ENCODE results near the gene APOBEC2. TPM values are rescaled to one million over a fixed set of nuclear protein-coding genes. Genes with fewer than 3 reads are reported as not detected.

The APOBEC2 gene
- total RNA-seq, 1 donor from 2014 or later: not detected

GRCh38 chr6:41023114-41023513, 29.9 kb upstream of the APOBEC2 start:
- Histone ChIP-seq H3K36me3 (ENCODE audit: control insufficient read depth, insufficient read depth, low read length) (no peaks in the 10 kb centered on the region), H3K4me3 (ENCODE audit: low read depth, low read length) (no peak overlapping the region), H3K27me3 (ENCODE audit: control insufficient read depth, insufficient read depth, low read length) (no peaks in the 10 kb centered on the region)
- TF ChIP-seq, protein P1, sequence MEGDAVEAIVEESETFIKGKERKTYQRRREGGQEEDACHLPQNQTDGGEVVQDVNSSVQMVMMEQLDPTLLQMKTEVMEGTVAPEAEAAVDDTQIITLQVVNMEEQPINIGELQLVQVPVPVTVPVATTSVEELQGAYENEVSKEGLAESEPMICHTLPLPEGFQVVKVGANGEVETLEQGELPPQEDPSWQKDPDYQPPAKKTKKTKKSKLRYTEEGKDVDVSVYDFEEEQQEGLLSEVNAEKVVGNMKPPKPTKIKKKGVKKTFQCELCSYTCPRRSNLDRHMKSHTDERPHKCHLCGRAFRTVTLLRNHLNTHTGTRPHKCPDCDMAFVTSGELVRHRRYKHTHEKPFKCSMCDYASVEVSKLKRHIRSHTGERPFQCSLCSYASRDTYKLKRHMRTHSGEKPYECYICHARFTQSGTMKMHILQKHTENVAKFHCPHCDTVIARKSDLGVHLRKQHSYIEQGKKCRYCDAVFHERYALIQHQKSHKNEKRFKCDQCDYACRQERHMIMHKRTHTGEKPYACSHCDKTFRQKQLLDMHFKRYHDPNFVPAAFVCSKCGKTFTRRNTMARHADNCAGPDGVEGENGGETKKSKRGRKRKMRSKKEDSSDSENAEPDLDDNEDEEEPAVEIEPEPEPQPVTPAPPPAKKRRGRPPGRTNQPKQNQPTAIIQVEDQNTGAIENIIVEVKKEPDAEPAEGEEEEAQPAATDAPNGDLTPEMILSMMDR (IDR thresholded peaks at IDR 0.05; ENCODE audit: insufficient read depth, low read length, severe bottlenecking): no peak
- no peak for DNase-seq (ENCODE audit: low read depth)
- no peak for FAIRE-seq

- no peak for DNase-seq (ENCODE audit: low read depth)
- TF ChIP-seq, protein P1 (IDR thresholded peaks at IDR 0.05; ENCODE audit: insufficient read depth, low read length, severe bottlenecking): no peak
- no peak for FAIRE-seq
These were observed 27.0 kb upstream of the APOBEC2 start for GRCh38 chr6:41025966-41026530.

GRCh38 chr6:41027241-41027640, 25.8 kb upstream of the APOBEC2 start:
- no peak for FAIRE-seq
- TF ChIP-seq, protein P1 (IDR thresholded peaks at IDR 0.05; ENCODE audit: insufficient read depth, low read length, severe bottlenecking): no peak
- peak overlapping the region; percentile 47 for H3K4me3 ChIP-seq (ENCODE audit: low read depth, low read length)
- DNase-seq (ENCODE audit: low read depth): no peak
- no peaks in the 10 kb centered on the region for H3K36me3 ChIP-seq (ENCODE audit: control insufficient read depth, insufficient read depth, low read length)
- H3K27me3 ChIP-seq (ENCODE audit: control insufficient read depth, insufficient read depth, low read length): no peaks in the 10 kb centered on the region

More at GRCh38 chr6:41025966-41026530, 27.0 kb upstream of the APOBEC2 start:
- Histone ChIP-seq H3K4me3 (ENCODE audit: low read depth, low read length) (no peak overlapping the region), H3K27me3 (ENCODE audit: control insufficient read depth, insufficient read depth, low read length) (no peaks in the 10 kb centered on the region), H3K36me3 (ENCODE audit: control insufficient read depth, insufficient read depth, low read length) (no peaks in the 10 kb centered on the region)

DNA sequence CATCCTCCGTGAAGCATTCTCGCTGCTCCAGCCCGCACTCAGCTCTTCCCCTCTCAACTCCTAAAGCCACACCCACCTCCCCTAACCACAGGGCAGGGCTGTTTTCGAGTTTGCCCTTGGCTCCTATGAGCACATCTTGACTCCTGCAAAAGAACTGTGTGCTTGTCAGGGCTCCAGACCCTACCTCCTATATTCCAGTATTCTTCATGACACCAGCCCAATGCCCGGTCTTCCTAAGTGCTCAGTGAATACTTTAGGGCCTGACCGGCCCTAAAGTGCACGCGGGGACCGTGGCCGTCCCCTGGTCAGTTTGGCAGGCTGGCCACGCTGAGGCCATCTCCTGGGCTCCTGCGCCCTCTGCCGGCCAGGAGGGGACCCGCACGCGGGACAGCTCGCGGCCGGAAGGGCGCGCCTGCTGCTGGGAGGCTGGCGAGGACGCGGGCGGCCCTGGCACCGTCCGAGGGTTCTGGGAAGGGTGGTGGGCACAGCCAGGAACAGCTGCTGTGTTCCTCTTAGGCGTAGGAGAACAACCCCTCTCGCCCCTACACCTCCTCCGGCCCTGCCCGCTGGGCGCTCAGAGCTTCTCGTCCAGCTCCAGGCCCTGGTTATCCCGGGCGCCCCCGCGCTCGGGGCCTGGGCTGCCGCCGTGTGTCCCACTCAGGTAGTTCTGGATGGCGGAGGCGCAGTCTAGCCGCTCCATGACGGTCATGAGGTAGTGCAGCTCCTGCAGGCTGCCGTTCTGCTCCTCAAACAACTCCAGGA, 25.0 kb upstream of the APOBEC2 start:
- peak; percentile 60 for DNase-seq (ENCODE audit: low read depth)
- H3K27me3 ChIP-seq (ENCODE audit: control insufficient read depth, insufficient read depth, low read length): no peaks in the 10 kb centered on the region

GRCh38 chr6:41028561-41029412, 24.2 kb upstream of the APOBEC2 start:
- DNase-seq (ENCODE audit: low read depth) (peak; percentile 4), FAIRE-seq (no peak)
- Histone ChIP-seq H3K36me3 (ENCODE audit: control insufficient read depth, insufficient read depth, low read length) (no peaks in the 10 kb centered on the region), H3K4me3 (ENCODE audit: low read depth, low read length) (peak overlapping the region; percentile 47), H3K27me3 (ENCODE audit: control insufficient read depth, insufficient read depth, low read length) (no peaks in the 10 kb centered on the region)
- TF ChIP-seq, protein P1 (IDR thresholded peaks at IDR 0.05; ENCODE audit: insufficient read depth, low read length, severe bottlenecking): no peak

More for the DNA sequence above, 25.0 kb upstream of the APOBEC2 start:
- Histone ChIP-seq H3K36me3 (ENCODE audit: control insufficient read depth, insufficient read depth, low read length) (no peaks in the 10 kb centered on the region), H3K4me3 (ENCODE audit: low read depth, low read length) (peak overlapping the region; percentile 47)
- no peak for FAIRE-seq
- TF ChIP-seq, protein P1 (IDR thresholded peaks at IDR 0.05; ENCODE audit: insufficient read depth, low read length, severe bottlenecking): peak; percentile 97
